Regular cardiac myocyte (primary cell): ENCODE measurements around the gene UTY. TPM values are rescaled to one million over a fixed set of nuclear protein-coding genes. Genes with fewer than 3 reads are reported as not detected.

ENCODE experiments used
- total RNA-seq: library from RNA; depleted of rRNA; stranded (reverse); fragments of >200 nt; gene quantifications from 2 replicates; pipeline ENCODE4 v1.2.3, GENCODE V29; 2014

The UTY gene
- 16.7 TPM in 1 of 2 replicates, not detected in the other for total RNA-seq

DNA sequence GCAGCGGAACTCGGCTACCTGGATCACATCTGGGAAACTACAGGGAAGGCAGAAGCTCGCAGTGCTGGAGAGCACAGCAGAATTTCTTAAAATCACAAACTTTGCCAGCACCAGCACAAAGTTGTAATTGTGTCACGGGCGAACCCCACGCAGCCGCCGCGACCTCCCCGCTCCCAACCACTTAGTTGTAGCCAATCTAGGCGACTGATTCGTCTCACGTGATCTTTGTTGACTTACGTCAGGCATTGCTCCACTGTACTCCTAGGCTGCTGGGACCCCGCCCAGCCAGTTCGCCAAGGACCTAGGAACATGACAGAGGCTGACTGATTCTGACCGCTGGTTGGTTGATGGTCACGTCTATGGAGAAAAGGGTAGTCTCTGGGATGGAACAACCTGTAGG, at the start of gene UTY:
Gene UTY (minus strand): TSS at position 206 of the 400 bp plus-strand sequence. CDS start 368 bp downstream, outside the sequence.

Other genes with a start within 250 kb of the UTY start
- gene TMSB4Y, start 223.9 kb upstream of the UTY start, total RNA-seq = 0.19 TPM in 1 of 2 replicates, not detected in the other